Smooth muscle cell (in vitro differentiated cells): ENCODE data around the gene ALPP. TPM values are rescaled to one million over a fixed set of nuclear protein-coding genes. Genes with fewer than 3 reads are reported as not detected.
"Not testable (repeated sequence)": the region's sequence is repeated elsewhere in the genome, so short reads cannot be mapped to it uniquely, and the experiment has no call there.

Experiments
- DNase-seq: peaks from one replicate; lab custom pipeline; 2025; ENCODE audit not compliant: unreplicated experiment; lab: John Stamatoyannopoulos, UW
- H2AFZ ChIP-seq: fragments of 200-600 bp; sonication (generic); 2 replicates; pipeline ENCODE4 v1.6.0; 2016; ENCODE audit warnings: antibody characterized with exemption, low read depth, mild to moderate bottlenecking
- H3F3A ChIP-seq: fragments of 200-600 bp; sonication (generic); 2 replicates; pipeline ENCODE4 v1.6.0; 2017; ENCODE audit warnings: antibody characterized with exemption, low read depth
- H3K27ac ChIP-seq: fragments of 200-600 bp; sonication (generic); 2 replicates; pipeline ENCODE4 v1.5.1; 2016; ENCODE audit warnings: low read depth, mild to moderate bottlenecking
- H3K27me3 ChIP-seq: fragments of 200-600 bp; sonication (generic); 2 replicates; pipeline ENCODE4 v1.6.1; 2016; ENCODE audit warnings: low read depth, mild to moderate bottlenecking
- H3K36me3 ChIP-seq: fragments of 200-600 bp; sonication (generic); 2 replicates; pipeline ENCODE4 v1.5.1; 2016; ENCODE audit warnings: low read depth
- H3K4me1 ChIP-seq: fragments of 200-600 bp; sonication (generic); 2 replicates; pipeline ENCODE4 v1.5.1; 2016; ENCODE audit warnings: low read depth
- H3K4me2 ChIP-seq: fragments of 200-600 bp; sonication (generic); 2 replicates; pipeline ENCODE4 v1.6.0; 2016; ENCODE audit warnings: mild to moderate bottlenecking
- H3K4me3 ChIP-seq: fragments of 200-600 bp; sonication (generic); 2 replicates; pipeline ENCODE4 v1.5.1; 2016; ENCODE audit warnings: mild to moderate bottlenecking
- H3K79me2 ChIP-seq: fragments of 200-600 bp; sonication (generic); 2 replicates; pipeline ENCODE4 v1.6.0; 2016; ENCODE audit warnings: low read depth, mild to moderate bottlenecking
- H3K9ac ChIP-seq: fragments of 200-600 bp; sonication (generic); 2 replicates; pipeline ENCODE4 v1.6.0; 2016; ENCODE audit warnings: low read depth
- H3K9me3 ChIP-seq: fragments of 200-600 bp; sonication (generic); replicated peaks from 2 replicates; pipeline ENCODE4 v1.5.1; 2016; ENCODE audit warnings: low read depth
- H4K20me1 ChIP-seq: fragments of 200-600 bp; sonication (generic); 2 replicates; pipeline ENCODE4 v1.6.0; 2016; ENCODE audit warnings: low read depth
- WGBS: methylation state at CpG from one replicate; pipeline ENCODE4 v1.1.7; 2016; ENCODE audit warnings: low lambda C conversion rate; 5-methylcytosine and 5-hydroxymethylcytosine counted together
- polyA plus RNA-seq: library from polyadenylated mRNA; unstranded; fragments of >200 nt; fragmentation: Nextera tagmentation; extraction: Ambion mirVana; gene quantifications from 2 replicates; pipeline ENCODE4 v1.2.1, GENCODE V29; 2016
- total RNA-seq: library from RNA; depleted of rRNA; stranded (reverse); fragments of >200 nt; gene quantifications from 2 replicates; pipeline ENCODE4 v1.2.3, GENCODE V29; 2014
- TF ChIP-seq, protein P1 (sequence below): fragments of 200-600 bp; sonication (generic); IDR thresholded peaks from 2 replicates; pipeline ENCODE4 v1.5.1; 2017; ENCODE audit warnings: borderline replicate concordance, mild to moderate bottlenecking, antibody characterized with exemption; ENCODE audit not compliant: insufficient read depth, poor library complexity, severe bottlenecking

ALPP gene
- total and polyA plus RNA-seq, 2 experiments from 2014 or later: 0.22 TPM; not detected in 1

DNA sequence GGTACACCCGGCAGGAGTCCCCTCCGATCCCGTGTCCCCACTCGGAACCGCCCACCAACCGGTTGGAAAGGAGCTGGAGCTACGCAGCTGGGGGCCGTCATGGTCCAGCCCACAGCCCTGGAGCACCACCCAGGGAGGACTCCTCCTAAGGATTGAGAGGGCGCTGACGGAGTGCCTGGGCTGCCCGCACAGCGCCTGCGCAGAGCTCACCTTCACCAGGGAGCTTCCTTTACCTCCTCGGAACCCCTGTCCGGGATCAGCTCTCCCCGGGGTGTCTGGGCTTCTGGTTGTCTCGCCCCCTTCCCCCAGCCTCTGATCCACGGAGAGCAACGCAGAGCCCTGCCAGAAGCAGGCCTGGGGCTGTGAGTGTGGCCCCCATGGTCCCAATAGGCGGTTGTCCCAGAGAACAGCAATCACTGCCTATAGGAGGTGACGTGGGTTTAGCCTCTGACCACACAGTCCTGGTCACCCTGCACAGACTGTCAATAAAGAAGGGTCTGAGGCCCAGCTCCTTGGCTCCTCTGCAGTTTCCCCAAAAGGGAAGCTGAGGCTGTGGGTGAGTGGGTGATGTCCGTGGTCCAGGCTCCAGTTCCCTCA, 42.7 kb downstream of the ALPP start:
- no peak overlapping the region for H3K9ac ChIP-seq
- peaks cover 84% of the 10 kb centered on the region for H3K27me3 ChIP-seq
- H4K20me1 ChIP-seq: no peaks in the 10 kb centered on the region
- no peak overlapping the region for H3K27ac ChIP-seq
- peaks cover 13% of the 10 kb centered on the region for H3K4me1 ChIP-seq
- H2AFZ ChIP-seq: no peak overlapping the region
- WGBS: 29% methylated on average over 22 of the region's 22 CpGs
- H3K9me3 ChIP-seq: no peaks in the 10 kb centered on the region
- H3K79me2 ChIP-seq: no peaks in the 10 kb centered on the region
- TF ChIP-seq, protein P1, sequence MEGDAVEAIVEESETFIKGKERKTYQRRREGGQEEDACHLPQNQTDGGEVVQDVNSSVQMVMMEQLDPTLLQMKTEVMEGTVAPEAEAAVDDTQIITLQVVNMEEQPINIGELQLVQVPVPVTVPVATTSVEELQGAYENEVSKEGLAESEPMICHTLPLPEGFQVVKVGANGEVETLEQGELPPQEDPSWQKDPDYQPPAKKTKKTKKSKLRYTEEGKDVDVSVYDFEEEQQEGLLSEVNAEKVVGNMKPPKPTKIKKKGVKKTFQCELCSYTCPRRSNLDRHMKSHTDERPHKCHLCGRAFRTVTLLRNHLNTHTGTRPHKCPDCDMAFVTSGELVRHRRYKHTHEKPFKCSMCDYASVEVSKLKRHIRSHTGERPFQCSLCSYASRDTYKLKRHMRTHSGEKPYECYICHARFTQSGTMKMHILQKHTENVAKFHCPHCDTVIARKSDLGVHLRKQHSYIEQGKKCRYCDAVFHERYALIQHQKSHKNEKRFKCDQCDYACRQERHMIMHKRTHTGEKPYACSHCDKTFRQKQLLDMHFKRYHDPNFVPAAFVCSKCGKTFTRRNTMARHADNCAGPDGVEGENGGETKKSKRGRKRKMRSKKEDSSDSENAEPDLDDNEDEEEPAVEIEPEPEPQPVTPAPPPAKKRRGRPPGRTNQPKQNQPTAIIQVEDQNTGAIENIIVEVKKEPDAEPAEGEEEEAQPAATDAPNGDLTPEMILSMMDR: no peak
- no peak for DNase-seq
- H3K4me3 ChIP-seq: peak overlapping the region; percentile 43
- peak overlapping the region; percentile 87 for H3K4me2 ChIP-seq
- no peaks in the 10 kb centered on the region for H3F3A ChIP-seq
- no peaks in the 10 kb centered on the region for H3K36me3 ChIP-seq

DNA sequence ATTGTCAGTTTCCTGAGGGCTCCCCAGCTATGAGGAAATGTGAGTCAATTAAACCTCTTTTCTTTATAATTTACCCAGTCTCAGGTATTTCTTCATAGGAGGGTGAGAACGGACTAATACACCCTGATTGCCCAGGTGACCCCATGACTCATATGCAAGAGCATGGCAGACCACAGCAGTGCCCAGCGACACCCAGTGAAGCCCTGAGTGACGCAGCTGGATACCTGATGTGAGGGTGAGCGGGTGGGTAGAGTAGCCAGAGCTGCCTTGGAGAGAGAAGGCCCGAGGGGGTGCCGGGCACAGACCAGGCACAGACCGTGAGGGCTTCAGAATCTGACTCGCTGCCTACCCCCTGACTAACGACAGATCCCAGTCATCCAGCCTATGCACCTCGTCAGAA, 43.5 kb downstream of the ALPP start:
- H3K4me3 ChIP-seq: no peak overlapping the region
- no peak overlapping the region for H3K27ac ChIP-seq
- H2AFZ ChIP-seq: no peak overlapping the region
- peaks cover 13% of the 10 kb centered on the region for H3K4me1 ChIP-seq
- no peaks in the 10 kb centered on the region for H3F3A ChIP-seq
- peaks cover 83% of the 10 kb centered on the region for H3K27me3 ChIP-seq
- no peaks in the 10 kb centered on the region for H3K9me3 ChIP-seq
- 93% methylated on average over 10 of the region's 10 CpGs for WGBS
- DNase-seq: no peak
- no peak overlapping the region for H3K9ac ChIP-seq
- H3K79me2 ChIP-seq: no peaks in the 10 kb centered on the region
- no peaks in the 10 kb centered on the region for H3K36me3 ChIP-seq
- TF ChIP-seq, protein P1: no peak
- H4K20me1 ChIP-seq: no peaks in the 10 kb centered on the region
- no peak overlapping the region for H3K4me2 ChIP-seq

DNA sequence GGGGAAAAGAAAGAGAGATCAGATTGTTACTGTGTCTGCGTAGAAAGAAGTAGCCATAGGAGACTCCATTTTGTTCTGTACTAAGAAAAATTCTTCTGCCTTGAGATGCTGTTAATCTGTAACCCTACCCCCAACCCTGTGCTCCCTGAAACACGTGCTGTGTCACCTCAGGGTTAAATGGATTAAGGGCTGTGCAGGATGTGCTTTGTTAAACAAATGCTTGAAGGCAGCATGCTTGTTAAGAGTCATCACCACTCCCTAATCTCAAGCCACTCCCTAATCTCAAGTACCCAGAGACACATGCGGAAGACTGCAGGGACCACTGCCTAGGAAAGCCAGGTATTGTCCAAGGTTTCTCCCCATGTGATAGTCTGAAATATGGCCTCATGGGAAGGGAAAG, 44.4 kb downstream of the ALPP start:
- H2AFZ ChIP-seq, H3K27ac ChIP-seq, H3K9me3 ChIP-seq, H3K4me3 ChIP-seq, H4K20me1 ChIP-seq, H3K79me2 ChIP-seq, H3F3A ChIP-seq, DNase-seq, H3K9ac ChIP-seq, H3K36me3 ChIP-seq, H3K4me2 ChIP-seq: not testable (repeated sequence)
- Histone ChIP-seq H3K4me1 (peaks cover 13% of the 10 kb centered on the region), H3K27me3 (peaks cover 73% of the 10 kb centered on the region)
- 24% methylated on average over 3 of the region's 3 CpGs for WGBS

DNA sequence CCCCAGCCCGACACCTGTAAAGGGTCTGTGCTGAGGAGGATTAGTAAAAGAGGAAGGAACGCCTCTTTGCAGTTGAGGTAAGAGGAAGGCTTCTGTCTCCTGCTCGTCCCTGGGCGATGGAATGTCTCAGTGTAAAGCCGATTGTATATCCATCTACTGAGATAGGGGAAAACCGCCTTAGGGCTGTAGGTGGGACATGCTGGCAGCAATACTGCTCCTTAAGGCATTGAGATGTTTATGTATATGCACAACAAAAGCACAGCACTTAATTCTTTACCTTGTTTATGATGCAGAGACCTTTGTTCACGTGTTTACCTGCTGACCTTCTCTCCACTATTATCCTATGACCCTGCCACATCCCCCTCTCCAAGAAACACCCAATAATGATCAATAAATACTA, 44.9 kb downstream of the ALPP start:
- Histone ChIP-seq H3K27me3 (peaks cover 69% of the 10 kb centered on the region), H3K4me1 (peaks cover 12% of the 10 kb centered on the region)
- not testable (repeated sequence) for H3F3A ChIP-seq, H3K9me3 ChIP-seq, H3K36me3 ChIP-seq, H3K9ac ChIP-seq, H2AFZ ChIP-seq, H4K20me1 ChIP-seq, DNase-seq, H3K27ac ChIP-seq, H3K4me2 ChIP-seq, H3K79me2 ChIP-seq, H3K4me3 ChIP-seq
- WGBS: 25% methylated on average over 7 of the region's 7 CpGs
